K562 (cell line): Measurements from ENCODE around the gene OR10D3. TPM values are rescaled to one million over a fixed set of nuclear protein-coding genes. Genes with fewer than 3 reads are reported as not detected.

Experiments used
- ARHGAP35 ChIP-seq: fragments of 450-650 bp; IDR thresholded peaks from 2 replicates; pipeline ENCODE4 v1.6.1; 2018; ENCODE audit not compliant: partially characterized antibody
- CTBP1 ChIP-seq: fragments of 450-650 bp; IDR thresholded peaks from 2 replicates; pipeline ENCODE4 v1.6.1; 2016; ENCODE audit warnings: borderline replicate concordance
- IRF9 ChIP-seq: fragments of 450-650 bp; IDR thresholded peaks from 2 replicates; pipeline ENCODE4 v1.6.1; 2016; ENCODE audit warnings: missing biosample characterization, missing genetic modification characterization
- MNT ChIP-seq, 2 experiments: fragments of 450-650 bp; conservative IDR thresholded peaks; 2 replicates each; pipeline ENCODE4 v1.6.1; 2017; ENCODE audit warnings: mild to moderate bottlenecking in 2 of 2, moderate library complexity in 2 of 2
- MYNN ChIP-seq, 2 experiments: sonication (generic); formaldehyde crosslinking in 1 of 2; IDR thresholded peaks; 2 replicates each; pipeline versions ENCODE4 v1.5.0 to v1.6.1; 2016 to 2020; ENCODE audit warnings: antibody characterized with exemption in 1 of 2, missing genetic modification reagents in 1 of 2
- SMC3 ChIP-seq: conservative IDR thresholded peaks from 2 replicates; pipeline ENCODE4 v1.6.1; 2011; ENCODE audit warnings: low read depth, low read length, improper control_type of control experiment; ENCODE audit not compliant: insufficient read depth
- TCF7 ChIP-seq: sonication (generic); IDR thresholded peaks from 2 replicates; pipeline ENCODE4 v1.6.1; 2016; ENCODE audit warnings: antibody characterized with exemption, borderline replicate concordance
- TEAD1 ChIP-seq, 2 experiments: fragments of 450-650 bp in 1 of 2; sonication (generic) in 1 of 2; formaldehyde crosslinking; IDR thresholded peaks; 2 replicates each; pipeline versions ENCODE4 v1.4.0 to v1.8.0; 2020 to 2022; ENCODE audit warnings: mild to moderate bottlenecking in 2 of 2, missing genetic modification reagents in 1 of 2
- ZNF280A ChIP-seq: fragments of 450-650 bp; IDR thresholded peaks from 2 replicates; pipeline ENCODE4 v1.6.1; 2018; ENCODE audit warnings: mild to moderate bottlenecking, low read depth; ENCODE audit not compliant: partially characterized antibody
- ZNF76 ChIP-seq: fragments of 250-450 bp; sonication (Bioruptor Pico); IDR thresholded peaks from 2 replicates; pipeline ENCODE4 v1.4.0; 2020; ENCODE audit warnings: mild to moderate bottlenecking, moderate library complexity, borderline replicate concordance
- polyA plus RNA-seq, 8 experiments: library from polyadenylated mRNA; depleted of rRNA in 4 of 8; stranded (reverse) in 5 of 8; unstranded in 3 of 8; fragments of >200 nt; fragmentation: Nextera tagmentation in 2 of 8; fragmentation: Illumina TruSeq in 1 of 8; extraction: Ambion mirVana in 2 of 8; extraction: Trizol in 1 of 8; gene quantifications; 2 replicates each; pipeline versions ENCODE4 v1.2.1 to v1.2.3, GENCODE V29; 2011 to 2014; ENCODE audit warnings: inconsistent platforms in 1 of 8, missing spikeins in 1 of 8
- total RNA-seq, 7 experiments: library from RNA; depleted of rRNA in 6 of 7; stranded (reverse); fragments of >200 nt in 6 of 7; fragmentation: Illumina TruSeq in 2 of 7; extraction: Trizol in 2 of 7; gene quantifications; 2 replicates each; pipeline versions ENCODE4 v1.2.1 to v1.2.3, GENCODE V29; 2011 to 2021; ENCODE audit warnings: low replicate concordance in 1 of 7

Gene OR10D3
- total and polyA plus RNA-seq, 9 of the 15 experiments (the other 6 are each of a cell fraction or from before 2014, with no cell fraction given): 0.07 to 2.9 (median 0.80) TPM; not detected in 1

- TF ChIP-seq SMC3: no peak
- TF ChIP-seq ARHGAP35: peak; percentile 8
- peak; percentile 78 to 80; a peak in 3 of 4 replicates for TF ChIP-seq MNT (conservative IDR thresholded peaks at IDR 0.05)
- TF ChIP-seq TCF7: no peak
- TF ChIP-seq ZNF280A: no peak
- peak; percentile 79 for TF ChIP-seq IRF9 (tag)
- TF ChIP-seq ZNF76 (CRISPR knock-in tag): peak; percentile 75; the same call in 1 of the 2 replicates
- TF ChIP-seq MYNN (IDR thresholded peaks at IDR 0.05): peak; percentile 84; the same call in 1 of the 2 replicates
- TF ChIP-seq MYNN (CRISPR knock-in tag; IDR thresholded peaks at IDR 0.05): no peak
- TF ChIP-seq CTBP1: peak; percentile 77; the same call in 1 of the 2 replicates
- TF ChIP-seq TEAD1 (CRISPR knock-in tag; IDR thresholded peaks at IDR 0.05): peak; percentile 61 to 92; a peak in 2 of 4 replicates
These were observed 24.1 kb downstream of the OR10D3 start (continued) for GRCh38 chr11:124207102-124207792.
